ENCODE results near the gene ZNF789.
A peak's percentile ranks its signal among the peaks of the same experiment; 100 is the strongest.

DNA sequence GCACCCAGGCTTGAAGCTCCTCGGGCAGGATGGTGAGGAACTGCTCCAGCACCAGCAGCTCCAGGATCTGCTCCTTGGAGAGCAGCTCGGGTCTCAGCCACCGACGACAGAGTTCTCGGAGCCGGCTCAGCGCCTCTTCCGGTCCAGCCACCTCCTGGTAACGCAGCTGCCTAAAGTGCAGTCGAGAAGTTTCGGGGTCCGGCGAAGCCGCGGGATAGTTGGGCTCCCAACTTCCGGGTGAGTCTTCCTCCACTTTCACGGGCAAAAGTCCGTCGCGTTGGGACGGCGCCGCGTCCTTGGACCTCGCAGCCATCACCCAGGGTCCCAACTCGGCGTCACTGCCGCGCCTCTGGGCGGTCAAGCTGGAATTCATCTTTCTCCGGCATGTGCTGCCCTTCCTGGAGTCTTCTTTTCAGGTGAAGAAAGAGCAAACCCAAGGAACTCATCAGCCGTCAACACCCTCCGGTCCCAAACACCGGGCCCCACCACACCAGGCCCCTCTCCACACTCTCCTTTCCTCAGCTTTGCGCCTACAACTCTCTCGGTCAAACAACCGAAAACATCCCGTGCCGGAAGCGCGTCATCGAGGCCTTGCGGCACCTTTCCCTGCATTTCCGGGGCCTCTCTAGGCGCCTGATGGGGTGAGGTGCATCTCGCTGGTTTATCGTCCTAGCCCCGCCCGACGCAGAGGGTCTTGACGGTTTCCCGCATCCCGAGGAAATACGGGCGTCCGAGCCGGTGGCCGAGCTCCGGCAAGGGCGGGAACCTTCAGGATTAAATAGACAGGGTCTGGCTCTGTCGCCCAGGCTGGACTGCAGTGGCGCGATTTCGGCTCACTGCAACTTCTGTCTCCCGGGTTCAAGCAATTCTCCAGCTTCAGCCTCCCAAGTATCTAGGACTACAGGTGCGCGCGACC is 27.3 kb downstream of the ZNF789 start, which contains the start of gene ZNF394:
- TF ChIP-seq CTCF (IDR thresholded peaks at IDR 0.05 in 2 of 3, conservative IDR thresholded peaks at IDR 0.05 in 1 of 3; ENCODE audit: control insufficient read depth in 2 of 3, extremely low read depth in 1 of 3, insufficient read depth in 1 of 3, low read depth in 3 of 3, low read length in 3 of 3) (no peak), SMC3 (IDR thresholded peaks at IDR 0.05; ENCODE audit: borderline replicate concordance, low read length) (no peak), CEBPB (IDR thresholded peaks at IDR 0.05; ENCODE audit: borderline replicate concordance in 1 of 2, low read depth in 2 of 2, low read length in 2 of 2) (no peak), EZH2 (IDR thresholded peaks at IDR 0.05; ENCODE audit: borderline replicate concordance, control insufficient read depth, low read depth, low read length) (no peak), REST (IDR thresholded peaks at IDR 0.05; ENCODE audit: low read depth, low read length) (no peak), GABPA (IDR thresholded peaks at IDR 0.05; ENCODE audit: low read depth) (peak; percentile 98)
- TF ChIP-seq, protein P1, sequence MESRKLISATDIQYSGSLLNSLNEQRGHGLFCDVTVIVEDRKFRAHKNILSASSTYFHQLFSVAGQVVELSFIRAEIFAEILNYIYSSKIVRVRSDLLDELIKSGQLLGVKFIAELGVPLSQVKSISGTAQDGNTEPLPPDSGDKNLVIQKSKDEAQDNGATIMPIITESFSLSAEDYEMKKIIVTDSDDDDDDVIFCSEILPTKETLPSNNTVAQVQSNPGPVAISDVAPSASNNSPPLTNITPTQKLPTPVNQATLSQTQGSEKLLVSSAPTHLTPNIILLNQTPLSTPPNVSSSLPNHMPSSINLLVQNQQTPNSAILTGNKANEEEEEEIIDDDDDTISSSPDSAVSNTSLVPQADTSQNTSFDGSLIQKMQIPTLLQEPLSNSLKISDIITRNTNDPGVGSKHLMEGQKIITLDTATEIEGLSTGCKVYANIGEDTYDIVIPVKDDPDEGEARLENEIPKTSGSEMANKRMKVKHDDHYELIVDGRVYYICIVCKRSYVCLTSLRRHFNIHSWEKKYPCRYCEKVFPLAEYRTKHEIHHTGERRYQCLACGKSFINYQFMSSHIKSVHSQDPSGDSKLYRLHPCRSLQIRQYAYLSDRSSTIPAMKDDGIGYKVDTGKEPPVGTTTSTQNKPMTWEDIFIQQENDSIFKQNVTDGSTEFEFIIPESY (IDR thresholded peaks at IDR 0.05) = no peak
